ENCODE data around the gene KIF5C. TPM values are rescaled to one million over a fixed set of nuclear protein-coding genes. Genes with fewer than 3 reads are reported as not detected.

KIF5C gene
- total RNA-seq, 4 donors from 2014 or later: 0.77 to 11.0 (median 1.9) TPM

DNA sequence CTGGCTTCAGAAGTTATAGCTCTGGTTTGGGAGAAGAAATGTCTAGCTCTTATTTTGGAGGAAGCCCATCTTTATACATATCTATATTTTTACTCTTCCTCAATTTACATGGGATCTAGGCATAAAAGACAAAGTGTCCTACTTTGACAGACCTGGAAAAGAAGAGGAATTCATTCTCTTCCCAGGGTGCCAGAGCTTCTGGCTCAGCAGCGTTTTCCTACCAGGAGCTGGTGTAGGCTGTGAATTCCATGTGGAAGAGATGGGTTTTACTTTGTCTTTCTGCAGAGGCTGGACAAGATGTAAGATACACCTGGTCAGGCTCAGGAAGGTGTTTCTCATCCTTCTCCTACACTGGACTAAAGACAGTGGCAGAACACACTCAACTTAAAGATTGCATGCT lies 113.3 kb downstream of the KIF5C start:
- Histone ChIP-seq H3K4me3 (no peak overlapping the region), H3K4me1 (no peaks in the 10 kb centered on the region), H3K27me3 (no peaks in the 10 kb centered on the region), H3K27ac (no peak overlapping the region), H3K9me3 (no peaks in the 10 kb centered on the region), H3K36me3 (no peaks in the 10 kb centered on the region)
- TF ChIP-seq, protein P1, sequence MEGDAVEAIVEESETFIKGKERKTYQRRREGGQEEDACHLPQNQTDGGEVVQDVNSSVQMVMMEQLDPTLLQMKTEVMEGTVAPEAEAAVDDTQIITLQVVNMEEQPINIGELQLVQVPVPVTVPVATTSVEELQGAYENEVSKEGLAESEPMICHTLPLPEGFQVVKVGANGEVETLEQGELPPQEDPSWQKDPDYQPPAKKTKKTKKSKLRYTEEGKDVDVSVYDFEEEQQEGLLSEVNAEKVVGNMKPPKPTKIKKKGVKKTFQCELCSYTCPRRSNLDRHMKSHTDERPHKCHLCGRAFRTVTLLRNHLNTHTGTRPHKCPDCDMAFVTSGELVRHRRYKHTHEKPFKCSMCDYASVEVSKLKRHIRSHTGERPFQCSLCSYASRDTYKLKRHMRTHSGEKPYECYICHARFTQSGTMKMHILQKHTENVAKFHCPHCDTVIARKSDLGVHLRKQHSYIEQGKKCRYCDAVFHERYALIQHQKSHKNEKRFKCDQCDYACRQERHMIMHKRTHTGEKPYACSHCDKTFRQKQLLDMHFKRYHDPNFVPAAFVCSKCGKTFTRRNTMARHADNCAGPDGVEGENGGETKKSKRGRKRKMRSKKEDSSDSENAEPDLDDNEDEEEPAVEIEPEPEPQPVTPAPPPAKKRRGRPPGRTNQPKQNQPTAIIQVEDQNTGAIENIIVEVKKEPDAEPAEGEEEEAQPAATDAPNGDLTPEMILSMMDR (IDR thresholded peaks at IDR 0.05): no peak
- TF ChIP-seq POLR2A (IDR thresholded peaks at IDR 0.05): no peak
- intact Hi-C loops (cut with DNase I; ENCODE audit: low total_unique reads): no loop called here
- DNase-seq: no peak

DNA sequence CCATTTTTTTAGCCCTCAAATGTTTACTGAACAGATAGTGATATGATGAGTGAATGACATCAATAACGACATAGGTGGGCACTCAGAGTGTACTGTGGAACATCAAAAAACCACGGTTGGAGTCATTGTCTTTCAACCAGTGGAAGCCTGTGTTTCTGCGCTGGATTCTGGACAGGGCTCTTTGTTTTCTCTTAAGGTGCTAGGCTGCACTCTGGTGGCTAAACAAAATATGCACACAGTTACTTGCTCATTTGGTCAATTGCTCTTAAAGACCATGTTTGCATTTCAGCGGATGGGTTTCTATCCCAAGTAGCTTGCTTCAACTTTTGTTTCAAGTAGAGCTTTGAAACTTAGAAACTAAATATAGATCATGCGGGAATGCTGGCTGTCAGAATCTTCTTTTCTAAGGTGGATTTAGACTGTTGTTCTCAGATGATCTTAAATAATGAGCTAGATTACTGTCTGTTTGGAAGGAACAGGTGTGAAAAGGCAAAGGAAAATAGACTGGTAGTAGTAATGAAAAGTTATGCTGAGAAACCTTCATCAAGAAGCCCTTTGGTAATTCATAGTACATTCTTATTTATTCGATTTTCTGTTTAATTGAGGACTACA lies 115.0 kb downstream of the KIF5C start:
- peak; percentile 36 to 69 for DNase-seq

DNA sequence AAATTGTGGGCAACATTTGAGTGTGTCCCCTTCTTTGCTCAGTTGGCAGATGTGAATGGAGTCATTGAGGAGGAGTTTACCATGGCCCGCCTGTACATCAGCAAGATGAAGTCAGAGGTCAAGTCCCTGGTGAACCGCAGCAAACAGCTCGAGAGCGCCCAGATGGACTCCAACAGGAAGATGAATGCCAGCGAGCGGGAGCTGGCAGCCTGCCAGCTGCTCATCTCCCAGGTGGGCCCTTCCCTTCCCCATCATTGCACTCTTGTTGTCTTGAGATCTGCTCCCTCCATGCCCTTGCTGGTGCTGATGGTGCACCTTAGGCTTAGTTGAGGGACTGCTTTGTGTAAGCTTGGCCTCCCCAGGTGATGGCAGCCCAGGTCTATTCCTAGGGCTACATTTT lies 115.9 kb downstream of the KIF5C start:
- intact Hi-C loops (cut with DNase I; ENCODE audit: low total_unique reads): no loop called here
- no peak for DNase-seq

More for the DNA sequence above, 115.0 kb downstream of the KIF5C start:
- Histone ChIP-seq H3K4me1 (no peaks in the 10 kb centered on the region), H3K36me3 (no peaks in the 10 kb centered on the region), H3K9me3 (no peaks in the 10 kb centered on the region), H3K27ac (no peak overlapping the region), H3K4me3 (no peak overlapping the region), H3K27me3 (no peaks in the 10 kb centered on the region)
- intact Hi-C loops (cut with DNase I; ENCODE audit: low total_unique reads): no loop called here
- TF ChIP-seq, protein P1 (IDR thresholded peaks at IDR 0.05): peak; percentile 57 to 78 (median 70)
- no peak for TF ChIP-seq POLR2A (IDR thresholded peaks at IDR 0.05)

DNA sequence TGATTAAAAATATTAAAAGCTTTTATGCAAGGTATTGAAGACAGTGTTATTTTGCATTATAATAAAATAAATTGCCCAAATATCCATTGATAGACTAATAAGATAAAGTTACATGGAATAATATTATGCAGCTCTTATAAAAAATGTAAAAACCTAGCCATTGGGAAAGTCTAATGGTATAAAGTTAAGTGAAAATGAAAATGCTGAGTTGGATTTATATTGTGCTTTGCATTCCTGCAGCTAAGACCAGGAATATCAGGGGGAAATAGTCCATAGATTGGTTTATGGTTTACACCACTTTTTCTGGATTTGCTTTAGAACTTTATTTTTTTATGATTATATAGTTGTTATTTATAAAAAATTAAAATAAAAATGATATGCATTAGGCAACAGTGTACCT lies 117.4 kb downstream of the KIF5C start:
- no peaks in the 10 kb centered on the region for H3K36me3 ChIP-seq
- H3K27ac ChIP-seq: no peak overlapping the region
- TF ChIP-seq, protein P1 (IDR thresholded peaks at IDR 0.05): no peak
- no peak for TF ChIP-seq POLR2A (IDR thresholded peaks at IDR 0.05)
- no peak for DNase-seq
- H3K27me3 ChIP-seq: no peaks in the 10 kb centered on the region
- H3K4me1 ChIP-seq: no peaks in the 10 kb centered on the region
- H3K4me3 ChIP-seq: no peak overlapping the region
- no peaks in the 10 kb centered on the region for H3K9me3 ChIP-seq
- intact Hi-C loops (cut with DNase I; ENCODE audit: low total_unique reads): no loop called here

More for the DNA sequence above, 115.9 kb downstream of the KIF5C start:
- H3K9me3 ChIP-seq: no peaks in the 10 kb centered on the region
- H3K4me1 ChIP-seq: no peaks in the 10 kb centered on the region
- TF ChIP-seq, protein P1 (IDR thresholded peaks at IDR 0.05): no peak
- TF ChIP-seq POLR2A (IDR thresholded peaks at IDR 0.05): no peak
- no peaks in the 10 kb centered on the region for H3K36me3 ChIP-seq
- H3K4me3 ChIP-seq: no peak overlapping the region
- H3K27me3 ChIP-seq: no peaks in the 10 kb centered on the region
- no peak overlapping the region for H3K27ac ChIP-seq

DNA sequence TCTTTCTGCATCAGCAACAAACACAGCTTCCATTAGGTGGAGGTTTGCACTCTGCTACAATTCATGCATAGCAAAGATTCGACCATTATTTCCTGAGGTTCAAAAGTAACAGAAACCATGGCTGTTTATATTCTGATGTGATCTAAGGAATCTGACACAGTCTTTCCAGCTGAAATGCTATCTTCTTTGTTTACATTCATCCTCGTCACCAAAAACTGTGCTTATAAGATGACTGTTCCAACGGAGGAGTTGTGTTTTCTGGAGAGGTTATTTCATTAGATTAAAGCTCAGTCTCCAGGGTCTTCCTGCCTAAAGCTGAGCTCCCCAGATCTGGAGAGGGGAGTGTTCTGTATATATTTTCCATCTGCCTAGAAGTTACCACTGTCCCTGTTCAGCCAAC lies 118.3 kb downstream of the KIF5C start:
- TF ChIP-seq POLR2A (IDR thresholded peaks at IDR 0.05): no peak
- TF ChIP-seq, protein P1 (IDR thresholded peaks at IDR 0.05): no peak
- Histone ChIP-seq H3K27me3 (no peaks in the 10 kb centered on the region), H3K4me1 (no peaks in the 10 kb centered on the region), H3K36me3 (no peaks in the 10 kb centered on the region), H3K4me3 (no peak overlapping the region), H3K9me3 (no peaks in the 10 kb centered on the region), H3K27ac (no peak overlapping the region)
- DNase-seq: no peak
- intact Hi-C loops (cut with DNase I; ENCODE audit: low total_unique reads): no loop called here
